Urinary bladder (tissue), 4 donors: ENCODE results near the gene NCKAP5. TPM values are rescaled to one million over a fixed set of nuclear protein-coding genes. Genes with fewer than 3 reads are reported as not detected.

ENCODE experiments used
- DNase-seq: peaks from one replicate; pipeline ENCODE4 v3.0.0-alpha.2; 2015; ENCODE audit errors: extremely low spot score
- H3K27ac ChIP-seq: one replicate; pipeline ENCODE4 v1.5.1; 2013; ENCODE audit warnings: low read depth, mild to moderate bottlenecking, moderate library complexity
- H3K36me3 ChIP-seq: one replicate; pipeline ENCODE4 v1.6.1; 2013; ENCODE audit warnings: mild to moderate bottlenecking, moderate library complexity; ENCODE audit not compliant: insufficient read depth
- H3K4me1 ChIP-seq: one replicate; pipeline ENCODE4 v1.6.1; 2013; ENCODE audit warnings: mild to moderate bottlenecking, moderate library complexity; ENCODE audit not compliant: insufficient read depth
- H3K4me3 ChIP-seq: one replicate; pipeline ENCODE4 v1.5.1; 2013; ENCODE audit warnings: low read depth, low read length
- WGBS: extraction: QIAGEN DNeasy Blood & Tissue Kit; methylation state at CpG from one replicate; pipeline ENCODE4 v1.1.7; 2013; 5-methylcytosine and 5-hydroxymethylcytosine counted together
- polyA plus RNA-seq: library from polyadenylated mRNA; stranded (reverse); fragments of 200-250 nt; gene quantifications from one replicate; pipeline ENCODE4 v1.2.3, GENCODE V29; 2013
- total RNA-seq: library from RNA; depleted of rRNA; stranded (reverse); fragments of >200 nt; gene quantifications from one replicate; pipeline ENCODE4 v1.2.3, GENCODE V29; 2014
- donor health status: healthy with polysubstance abuse.
- donor health status: healthy.

Gene NCKAP5
- total and polyA plus RNA-seq, 2 donors, result 0.32 to 14.4 TPM

DNA sequence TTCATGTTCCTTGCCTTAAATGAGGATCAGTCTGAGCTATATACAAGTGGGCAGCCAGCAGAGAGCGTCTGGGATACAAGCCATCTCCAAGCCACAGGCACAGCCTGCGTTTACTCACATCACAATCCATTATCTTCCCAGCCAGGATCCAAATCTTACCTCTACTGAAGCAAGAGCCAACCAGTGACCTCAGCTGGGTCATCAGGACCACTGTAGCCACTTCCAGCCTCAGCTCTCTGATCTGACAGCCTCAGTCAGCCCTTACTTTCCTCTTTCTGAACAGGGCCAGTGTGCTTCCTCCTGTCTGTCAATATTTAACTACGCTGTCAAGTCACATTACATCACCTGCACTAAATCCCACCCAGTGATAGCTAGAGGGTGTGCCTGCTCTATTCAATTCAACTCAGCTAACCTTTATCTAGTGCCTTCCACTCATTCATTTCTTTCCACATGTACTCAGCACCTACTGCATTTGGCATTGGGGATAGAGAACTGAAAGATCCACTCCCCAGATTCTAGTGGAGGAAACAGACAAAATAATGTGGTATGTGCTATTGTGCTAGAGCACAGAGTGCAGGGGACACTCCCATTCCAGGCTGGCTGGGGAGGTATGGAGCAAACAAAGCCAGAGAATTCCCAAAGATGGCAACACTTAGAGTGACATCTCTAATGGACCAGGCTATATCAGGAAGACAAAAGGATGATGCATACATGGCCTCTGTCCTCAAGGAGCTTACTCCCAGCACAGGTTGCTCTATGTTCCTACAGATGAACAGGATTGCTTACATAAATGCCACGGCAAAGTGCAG lies 146.5 kb downstream of the NCKAP5 start:
- WGBS, result 53% methylated on average over 4 of the region's 4 CpGs
- Histone ChIP-seq H3K36me3 (no peaks in the 10 kb centered on the region), H3K4me3 (no peak overlapping the region), H3K4me1 (no peaks in the 10 kb centered on the region), H3K27ac (no peak overlapping the region)
- no peak for DNase-seq

DNA sequence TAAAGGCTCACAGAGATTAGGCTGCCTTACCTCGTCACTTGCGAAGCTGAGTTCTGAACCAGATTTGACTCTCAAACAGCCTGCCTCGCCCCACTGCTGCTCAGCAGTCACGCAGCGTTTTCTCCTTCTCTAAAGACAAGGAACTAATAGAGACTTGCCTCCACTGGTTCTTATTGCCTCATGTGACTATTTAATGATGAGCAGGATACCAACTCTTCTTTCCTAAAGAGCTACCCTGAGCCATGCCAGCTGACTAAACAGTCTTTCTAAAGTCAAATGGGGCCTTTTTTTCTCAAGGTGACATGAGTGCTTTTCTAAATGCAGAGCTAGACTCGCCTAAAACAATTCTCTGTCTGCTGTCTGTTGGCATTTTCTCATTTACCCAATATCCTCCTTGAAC lies 147.5 kb downstream of the NCKAP5 start:
- Histone ChIP-seq H3K4me1 (no peaks in the 10 kb centered on the region), H3K27ac (no peak overlapping the region), H3K36me3 (no peaks in the 10 kb centered on the region), H3K4me3 (no peak overlapping the region)
- no peak for DNase-seq
- WGBS, result 85% methylated on average over 6 of the region's 6 CpGs

DNA sequence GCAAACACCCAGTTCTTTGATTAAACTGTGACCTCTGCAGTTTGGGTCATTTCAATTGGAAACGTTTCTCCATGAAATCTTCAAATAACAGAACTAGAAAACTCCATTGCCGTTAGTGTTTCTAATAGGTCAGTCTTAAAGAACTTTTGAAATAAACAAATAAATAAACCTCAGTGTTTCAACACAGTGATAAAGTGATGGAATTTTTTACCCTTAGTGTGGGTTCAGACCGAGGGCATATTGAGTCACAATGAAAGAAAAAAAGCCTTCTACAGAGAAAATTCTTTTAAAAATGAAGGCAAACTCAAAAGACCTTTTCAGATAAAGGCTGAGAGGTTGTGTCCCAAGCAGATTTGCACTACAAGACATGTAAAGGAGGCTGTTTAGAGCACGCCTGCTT lies 149.6 kb downstream of the NCKAP5 start:
- no peak for DNase-seq
- no peak overlapping the region for H3K27ac ChIP-seq
- WGBS, result 76% methylated on average over 4 of the region's 4 CpGs
- H3K4me1 ChIP-seq, result no peaks in the 10 kb centered on the region
- no peaks in the 10 kb centered on the region for H3K36me3 ChIP-seq
- no peak overlapping the region for H3K4me3 ChIP-seq

DNA sequence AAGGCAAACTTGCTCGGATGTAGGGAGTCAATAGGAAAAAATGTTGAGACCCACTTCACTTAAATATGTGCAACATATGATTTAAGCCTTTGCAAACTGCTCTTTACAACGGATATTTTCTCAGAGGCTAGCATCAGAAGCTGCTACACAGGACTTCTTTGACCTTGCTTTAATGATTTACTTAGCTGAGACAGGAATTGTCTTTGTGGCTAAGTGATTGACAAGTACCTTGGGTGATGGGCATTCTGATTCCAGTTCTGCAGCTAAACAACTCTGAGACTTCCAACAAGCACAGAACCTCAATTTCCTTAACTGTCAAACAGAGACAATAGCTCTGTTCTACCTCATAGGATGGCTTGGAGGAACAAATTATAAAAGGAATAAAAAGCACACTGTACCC lies 150.2 kb downstream of the NCKAP5 start:
- no peaks in the 10 kb centered on the region for H3K4me1 ChIP-seq
- no peaks in the 10 kb centered on the region for H3K36me3 ChIP-seq
- no peak overlapping the region for H3K27ac ChIP-seq
- no peak for DNase-seq
- H3K4me3 ChIP-seq, result no peak overlapping the region
- 82% methylated on average over 2 of the region's 2 CpGs for WGBS

DNA sequence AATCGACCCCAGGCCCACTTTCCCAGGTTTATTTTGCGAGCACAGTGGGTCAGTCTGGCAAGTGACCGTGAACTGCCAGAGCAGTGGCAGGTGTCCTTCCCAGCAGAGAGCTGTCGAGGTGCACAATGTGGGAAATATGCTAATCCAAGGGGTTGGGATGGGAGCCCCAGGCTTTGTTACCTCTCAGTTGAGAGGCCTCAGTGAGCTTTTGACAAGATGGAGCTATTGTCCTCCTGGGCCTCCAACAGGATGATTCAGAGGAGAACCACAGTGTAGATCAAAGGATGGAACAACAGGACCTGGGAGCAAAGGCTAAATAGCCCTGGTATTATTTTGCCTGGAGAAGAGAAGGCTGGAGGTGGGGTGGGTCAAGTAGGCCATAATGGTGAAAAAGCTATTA lies 150.8 kb downstream of the NCKAP5 start:
- no peak overlapping the region for H3K27ac ChIP-seq
- H3K4me3 ChIP-seq, result no peak overlapping the region
- no peaks in the 10 kb centered on the region for H3K36me3 ChIP-seq
- no peaks in the 10 kb centered on the region for H3K4me1 ChIP-seq
- WGBS, result 82% methylated on average over 4 of the region's 4 CpGs
- DNase-seq, result no peak

DNA sequence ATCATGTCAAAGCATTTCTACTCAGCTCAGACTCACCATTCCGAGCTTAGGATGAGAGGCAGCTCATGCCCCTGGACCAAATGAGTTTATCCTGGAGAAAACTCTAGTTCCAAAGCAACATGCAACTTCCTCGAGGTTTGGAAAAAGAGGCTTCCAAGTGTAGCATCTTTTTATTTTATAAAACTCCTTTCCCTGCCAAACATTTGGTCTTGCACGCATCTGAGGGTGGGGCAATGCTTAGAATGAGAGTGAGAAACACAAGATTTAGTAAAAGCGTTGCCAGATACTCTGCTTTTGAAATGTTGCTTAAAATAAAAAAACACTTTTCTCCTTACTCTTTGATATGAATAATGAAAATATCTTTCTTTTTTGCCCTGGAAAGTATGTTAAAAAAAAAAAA lies 151.5 kb downstream of the NCKAP5 start:
- 59% methylated on average over 4 of the region's 4 CpGs for WGBS
- H3K27ac ChIP-seq, result no peak overlapping the region
- no peak for DNase-seq
- H3K4me3 ChIP-seq, result no peak overlapping the region
- H3K4me1 ChIP-seq, result no peaks in the 10 kb centered on the region
- no peaks in the 10 kb centered on the region for H3K36me3 ChIP-seq

DNA sequence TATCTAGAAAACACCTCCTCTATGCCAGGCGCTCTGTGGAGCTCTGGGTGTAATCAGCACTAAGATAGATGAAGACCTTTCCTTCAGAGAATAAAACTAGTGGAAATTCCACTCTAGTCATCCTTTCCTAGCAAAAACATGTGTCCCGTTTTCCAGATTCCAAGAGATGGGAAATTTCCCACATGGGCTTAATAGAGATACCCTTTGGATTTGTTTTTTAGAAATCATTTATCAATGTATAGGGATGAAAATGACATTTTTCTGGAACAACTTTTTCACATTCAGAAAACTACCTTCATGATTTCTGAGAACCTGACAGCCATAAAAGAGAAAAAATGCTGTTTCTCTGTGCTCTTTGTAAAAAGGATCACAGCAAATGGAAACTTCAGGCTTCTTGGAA lies 152.1 kb downstream of the NCKAP5 start:
- H3K36me3 ChIP-seq, result no peaks in the 10 kb centered on the region
- H3K4me3 ChIP-seq, result no peak overlapping the region
- H3K4me1 ChIP-seq, result no peaks in the 10 kb centered on the region
- WGBS, result 61% methylated on average over 2 of the region's 2 CpGs
- DNase-seq, result no peak
- no peak overlapping the region for H3K27ac ChIP-seq

DNA sequence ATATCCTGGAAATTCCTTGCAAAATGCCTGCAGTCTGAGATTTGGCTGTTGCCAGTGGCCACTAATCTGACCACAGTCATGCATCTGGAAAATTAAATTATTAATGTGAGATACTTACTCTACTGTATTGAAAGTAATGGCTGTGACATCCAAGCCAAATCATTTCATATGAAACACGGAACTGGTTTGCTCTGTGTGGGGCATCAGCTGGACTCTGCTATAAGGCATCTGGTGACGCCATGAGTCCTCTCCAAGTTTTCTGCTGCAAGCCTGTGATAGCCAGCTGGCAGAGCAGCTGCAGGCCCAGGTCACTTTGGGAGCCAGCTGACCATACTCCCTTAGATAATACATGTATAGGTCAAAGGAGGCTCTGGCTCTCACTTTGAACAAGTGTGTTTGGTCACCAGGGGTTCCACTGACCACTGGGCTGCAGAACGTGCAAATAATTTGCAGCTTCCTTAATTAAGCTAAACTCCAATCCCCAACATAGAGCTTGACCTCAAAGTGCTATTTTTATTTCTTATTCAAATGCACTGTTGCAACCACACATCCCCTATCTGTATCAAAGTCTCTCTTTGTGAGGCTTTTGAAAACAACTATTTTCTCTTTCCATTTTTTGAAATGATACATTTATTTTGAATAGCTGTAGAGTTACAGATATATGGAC lies 152.9 kb downstream of the NCKAP5 start:
- no peak overlapping the region for H3K27ac ChIP-seq
- 84% methylated on average over 3 of the region's 3 CpGs for WGBS
- H3K4me3 ChIP-seq, result no peak overlapping the region
- H3K36me3 ChIP-seq, result no peaks in the 10 kb centered on the region
- H3K4me1 ChIP-seq, result no peaks in the 10 kb centered on the region
- no peak for DNase-seq

DNA sequence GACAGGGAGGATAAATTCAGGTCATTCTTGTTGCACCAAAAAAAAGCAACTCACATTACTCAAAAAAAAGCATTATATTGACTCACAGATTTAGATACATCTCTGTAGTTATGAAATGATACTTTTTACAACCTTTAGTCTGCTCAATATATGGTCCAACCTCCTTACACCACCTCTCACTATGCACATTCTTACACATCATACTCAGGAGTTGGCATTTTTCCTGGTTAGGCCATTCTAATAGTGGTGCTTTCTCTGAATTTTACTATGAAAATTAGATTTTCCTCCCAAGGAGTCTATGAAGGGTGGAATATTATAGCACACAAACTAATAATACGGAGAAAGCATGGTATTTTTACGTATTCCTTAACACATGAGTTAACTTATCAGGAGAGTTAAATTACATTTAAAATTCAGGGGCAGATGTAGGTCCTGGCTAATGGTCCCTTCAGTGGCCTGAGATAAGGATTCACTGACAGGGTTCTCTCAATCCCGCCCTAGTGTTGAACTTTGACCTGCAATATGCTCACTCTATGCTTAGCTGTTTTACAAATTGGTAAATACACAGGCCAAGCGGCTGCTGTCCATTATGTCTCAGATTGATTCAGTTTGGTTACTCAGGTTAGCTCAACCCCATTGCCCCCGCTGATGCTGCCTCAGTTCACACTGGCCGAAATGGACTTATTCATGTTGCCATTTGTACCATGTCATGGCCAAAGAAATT lies 153.6 kb downstream of the NCKAP5 start:
- Histone ChIP-seq H3K27ac (no peak overlapping the region), H3K36me3 (no peaks in the 10 kb centered on the region), H3K4me1 (no peaks in the 10 kb centered on the region), H3K4me3 (no peak overlapping the region)
- no peak for DNase-seq
- WGBS, result 93% methylated on average over 6 of the region's 6 CpGs

DNA sequence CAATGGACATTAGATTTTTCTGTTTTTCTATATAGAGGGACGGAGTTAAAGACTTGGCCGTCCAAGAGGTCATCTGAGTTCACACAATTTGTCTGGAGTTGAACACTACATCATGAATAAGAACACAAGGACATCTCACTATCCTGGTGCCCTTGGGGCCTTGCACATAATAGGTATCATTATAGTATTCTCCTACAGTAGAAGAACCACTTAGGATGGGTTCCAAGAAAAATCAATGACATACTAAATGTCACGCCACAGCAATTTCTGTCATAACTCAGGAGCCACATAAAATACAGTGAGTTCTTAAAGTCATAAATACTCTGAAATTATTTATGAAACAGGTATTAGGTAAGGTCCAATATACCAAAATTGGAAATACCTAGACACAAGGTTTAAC lies 154.4 kb downstream of the NCKAP5 start:
- H3K27ac ChIP-seq, result no peak overlapping the region
- no peak for DNase-seq
- no peaks in the 10 kb centered on the region for H3K4me1 ChIP-seq
- no peak overlapping the region for H3K4me3 ChIP-seq
- H3K36me3 ChIP-seq, result no peaks in the 10 kb centered on the region
- 93% methylated on average over 3 of the region's 3 CpGs for WGBS

DNA sequence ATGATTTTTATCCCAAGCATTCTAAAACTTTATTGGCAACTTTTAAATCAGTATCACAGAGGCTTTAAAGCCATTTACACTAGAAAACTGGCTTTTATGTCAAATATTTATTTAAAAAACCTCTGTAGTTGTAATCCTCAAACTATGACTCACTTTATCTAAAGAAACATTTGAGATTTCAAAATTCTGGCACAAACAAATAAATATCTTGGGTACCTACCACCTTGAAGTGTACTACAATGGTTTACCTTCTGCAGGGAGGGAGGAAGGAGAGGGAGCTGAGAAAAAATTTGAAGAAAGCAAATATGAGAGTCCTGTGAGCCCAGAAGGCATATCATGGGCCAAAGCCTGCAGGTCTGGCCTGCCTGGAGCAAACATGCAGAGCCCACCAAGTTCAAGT lies 155.6 kb downstream of the NCKAP5 start:
- Histone ChIP-seq H3K4me3 (no peak overlapping the region), H3K36me3 (no peaks in the 10 kb centered on the region), H3K27ac (no peak overlapping the region), H3K4me1 (no peaks in the 10 kb centered on the region)
- DNase-seq, result no peak

DNA sequence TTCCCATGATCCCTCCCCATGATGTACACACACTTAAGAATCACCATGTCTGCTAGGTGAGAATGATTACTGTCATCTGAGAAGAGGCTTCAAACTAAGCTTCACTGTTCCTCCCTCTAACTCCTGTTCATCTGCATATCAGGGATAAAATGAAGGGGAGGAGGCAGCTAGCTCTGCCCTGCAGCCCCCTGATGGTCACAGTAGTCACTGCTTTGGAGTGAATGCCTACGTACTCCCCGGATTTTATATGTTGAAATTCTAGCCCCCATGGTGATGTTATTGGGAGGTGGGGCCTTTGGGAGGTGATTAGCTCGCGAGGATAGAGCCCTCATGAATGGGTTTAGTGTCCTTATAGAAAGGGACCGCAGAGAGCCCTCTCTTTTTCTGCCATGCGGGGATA lies 156.4 kb downstream of the NCKAP5 start:
- 76% methylated on average over 6 of the region's 6 CpGs for WGBS

DNA sequence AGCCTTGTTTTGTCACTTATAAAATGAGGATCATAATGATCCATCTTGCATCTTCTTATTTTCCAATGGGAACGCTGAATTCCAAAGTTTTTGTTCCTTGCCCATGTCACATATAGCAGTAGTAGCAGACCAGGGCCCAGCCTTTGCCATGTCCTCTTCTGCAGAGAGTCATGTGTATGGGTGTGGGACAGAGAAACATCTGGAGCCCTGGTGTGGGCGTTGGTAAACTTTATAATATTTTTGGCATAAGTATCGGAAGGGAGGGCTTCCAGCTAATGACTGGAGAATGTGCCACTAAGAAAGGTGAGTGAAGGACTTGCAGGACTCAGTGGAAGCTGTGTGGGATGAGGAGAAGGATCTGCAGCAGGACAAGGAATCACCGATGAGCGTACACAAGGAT lies 157.2 kb downstream of the NCKAP5 start:
- Histone ChIP-seq H3K27ac (no peak overlapping the region), H3K4me3 (no peak overlapping the region), H3K4me1 (no peaks in the 10 kb centered on the region), H3K36me3 (no peaks in the 10 kb centered on the region)
- no peak for DNase-seq
- 90% methylated on average over 5 of the region's 5 CpGs for WGBS

More for the DNA sequence above, 156.4 kb downstream of the NCKAP5 start:
- Histone ChIP-seq H3K4me1 (no peaks in the 10 kb centered on the region), H3K36me3 (no peaks in the 10 kb centered on the region), H3K4me3 (no peak overlapping the region), H3K27ac (no peak overlapping the region)
- DNase-seq, result no peak
